HepG2 (cell line): ENCODE results near the gene ATP2B3. TPM values are rescaled to one million over a fixed set of nuclear protein-coding genes. Genes with fewer than 3 reads are reported as not detected.

Source experiments
- ATAC-seq: fragments of 200-7000 bp; cut with Tn5 transposase; 3 replicates; pipeline ENCODE4 v1.9.1; 2020; ENCODE audit warnings: mild to moderate bottlenecking, moderate library complexity
- BruUV-seq: library from RNA; stranded (reverse); fragments of 400-500 nt; replicated peaks from 2 replicates; lab custom pipeline; 2021; lab: Mats Ljungman, UMichigan
- CTCF ChIA-PET: fragments of 300-600 bp; formaldehyde crosslinking; extraction: SDS; loops from one replicate; lab custom pipeline; 2021; ENCODE audit warnings: low total read pairs, inconsistent platforms, low intra/inter-chr PET ratio; lab: Yijun Ruan, JAX
- POLR2A ChIA-PET: fragments of 350-600 bp; sonication (Branson Sonifier 250); formaldehyde crosslinking; loops from one replicate; lab custom pipeline; 2020; ENCODE audit warnings: antibody characterized with exemption, inconsistent platforms; lab: Yijun Ruan, JAX
- DNase-seq: peaks from one replicate; pipeline ENCODE4 v3.0.0-alpha.2; 2015; ENCODE audit warnings: low spot score
- FAIRE-seq: peaks from 3 replicates; lab custom pipeline; 2011; peaks lifted over from hg19 to GRCh38; lab: Jason Lieb, UNC
- H2AFZ ChIP-seq: one replicate; pipeline ENCODE4 v1.6.1; 2011; ENCODE audit warnings: low read length, inconsistent platforms
- H3K27ac ChIP-seq: fragments of 300-600 bp; 3 replicates; pipeline ENCODE4 v1.8.0; 2011; ENCODE audit warnings: mixed run types, mild to moderate bottlenecking, mixed read lengths, low read length, inconsistent platforms; ENCODE audit not compliant: insufficient read depth; ENCODE audit errors: extremely low read length
- H3K27me3 ChIP-seq, 2 experiments: fragments of 200-600 bp in 1 of 2; 2 replicates in 1 of 2; 3 replicates in 1 of 2; pipeline versions ENCODE4 v1.6.0 to v1.8.0; 2011; ENCODE audit warnings: low read length in 2 of 2, mild to moderate bottlenecking in 2 of 2, moderate library complexity in 2 of 2, inconsistent platforms in 1 of 2; ENCODE audit not compliant: insufficient read depth in 2 of 2, control insufficient read depth in 1 of 2
- H3K36me3 ChIP-seq, 2 experiments: fragments of 200-600 bp in 1 of 2; replicated peaks in 1 of 2; 2 replicates in 1 of 2; 3 replicates in 1 of 2; pipeline versions ENCODE4 v1.5.1 to v1.8.0; 2011; ENCODE audit warnings: low read length in 2 of 2, inconsistent platforms in 1 of 2; ENCODE audit not compliant: insufficient read depth in 2 of 2, control insufficient read depth in 1 of 2
- H3K4me1 ChIP-seq: 2 replicates; pipeline ENCODE4 v1.5.1; 2012; ENCODE audit warnings: low read length, inconsistent platforms; ENCODE audit not compliant: insufficient read depth
- H3K4me2 ChIP-seq: 2 replicates; pipeline ENCODE4 v1.6.0; 2011; ENCODE audit warnings: low read depth, low read length, inconsistent platforms
- H3K4me3 ChIP-seq, 3 experiments: fragments of 200-600 bp in 1 of 3; sonication (generic), shearing (Covaris generic) in 1 of 3; replicated peaks in 1 of 3; 2 replicates each; pipeline ENCODE4 v1.5.1; 2011 to 2016; ENCODE audit warnings: low read length in 3 of 3, inconsistent platforms in 2 of 3, low read depth in 2 of 3, mild to moderate bottlenecking in 2 of 3, control low read depth in 1 of 3, mixed read lengths in 1 of 3; ENCODE audit not compliant: insufficient read depth in 1 of 3
- H3K79me2 ChIP-seq: one replicate; pipeline ENCODE4 v1.6.1; 2011; ENCODE audit warnings: low read length, inconsistent platforms; ENCODE audit not compliant: insufficient read depth
- H3K9ac ChIP-seq: 2 replicates; pipeline ENCODE4 v1.6.0; 2011; ENCODE audit warnings: mild to moderate bottlenecking, low read depth, low read length, inconsistent platforms; ENCODE audit not compliant: insufficient read depth
- H3K9me3 ChIP-seq: 2 replicates; pipeline ENCODE4 v1.5.1; 2012; ENCODE audit warnings: mild to moderate bottlenecking, low read length
- H4K20me1 ChIP-seq: 2 replicates; pipeline ENCODE4 v1.6.0; 2011; ENCODE audit warnings: inconsistent platforms, mild to moderate bottlenecking, low read length, moderate library complexity; ENCODE audit not compliant: insufficient read depth
- CBX5 ChIP-seq: sonication (generic); formaldehyde crosslinking; IDR thresholded peaks from 2 replicates; pipeline ENCODE4 v1.4.0; 2020; ENCODE audit warnings: missing genetic modification reagents, borderline replicate concordance
- CCDC6 ChIP-seq: sonication (generic); formaldehyde crosslinking; IDR thresholded peaks from 2 replicates; pipeline ENCODE4 v1.8.1; 2022; ENCODE audit warnings: mild to moderate bottlenecking, missing genetic modification reagents, moderate library complexity
- KLF11 ChIP-seq: IDR thresholded peaks from 2 replicates; pipeline ENCODE4 v1.6.1; 2016; ENCODE audit warnings: missing compliant biosample characterization
- NFE2L1 ChIP-seq: sonication (generic); formaldehyde crosslinking; IDR thresholded peaks from 2 replicates; pipeline ENCODE4 v1.4.0; 2020; ENCODE audit warnings: missing genetic modification reagents, mild to moderate bottlenecking, borderline replicate concordance
- POLR2A ChIP-seq, 2 experiments: IDR thresholded peaks; 2 replicates each; pipeline ENCODE4 v1.6.1; 2011; ENCODE audit warnings: low read depth in 2 of 2, low read length in 2 of 2, mild to moderate bottlenecking in 1 of 2, moderate library complexity in 1 of 2; ENCODE audit not compliant: insufficient read depth in 1 of 2
- SRSF4 ChIP-seq: fragments of 200-400 bp; formaldehyde crosslinking; IDR thresholded peaks from one replicate; pipeline ENCODE4 v1.6.1; 2018; ENCODE audit warnings: mild to moderate bottlenecking, low read depth, low read length, moderate library complexity; ENCODE audit not compliant: poor library complexity, severe bottlenecking
- ZNF543 ChIP-seq: sonication (generic); formaldehyde crosslinking; IDR thresholded peaks from 2 replicates; pipeline ENCODE4 v1.4.0; 2020; ENCODE audit warnings: mild to moderate bottlenecking, missing genetic modification reagents
- ZNF674 ChIP-seq: sonication (generic); formaldehyde crosslinking; IDR thresholded peaks from 2 replicates; pipeline ENCODE4 v1.5.0; 2020; ENCODE audit warnings: low read depth, mild to moderate bottlenecking, missing genetic modification reagents
- WGBS: methylation state at CpG from one replicate; pipeline ENCODE4 v1.1.6; 2017; ENCODE audit warnings: low lambda C conversion rate; 5-methylcytosine and 5-hydroxymethylcytosine counted together
- in situ Hi-C: cut with HindIII; loops from 2 replicates; pipeline ENCODE4 v1.10.0; 2017; ENCODE audit warnings: low pct_unique_long_range_greater_than_20kb; ENCODE audit not compliant: extremely low pct_ligation_motif_present
- intact Hi-C: fragments of 100-400 bp; cut with micrococcal nuclease; formaldehyde crosslinking; loops from one replicate; pipeline ENCODE4 v1.10.0; 2022; ENCODE audit not compliant: unreplicated experiment
- polyA plus RNA-seq, 8 experiments: library from polyadenylated mRNA; depleted of rRNA in 3 of 8; stranded (reverse) in 7 of 8; unstranded in 1 of 8; fragments of >200 nt; fragmentation: Illumina TruSeq in 4 of 8; extraction: Trizol in 4 of 8; gene quantifications; 2 replicates each; pipeline versions ENCODE4 v1.2.1 to v1.2.3, GENCODE V29; 2011 to 2016; ENCODE audit warnings: low read depth in 4 of 8, missing spikeins in 1 of 8, mixed read lengths in 1 of 8; ENCODE audit not compliant: insufficient read depth in 1 of 8
- total RNA-seq, 5 experiments: library from RNA; depleted of rRNA; stranded (reverse); fragments of >200 nt; fragmentation: Illumina TruSeq; extraction: Trizol; gene quantifications; 2 replicates each; pipeline ENCODE4 v1.2.3, GENCODE V29; 2016; ENCODE audit warnings: low read depth in 1 of 5
- TF ChIP-seq, protein P1 (sequence below): sonication (generic); formaldehyde crosslinking; IDR thresholded peaks from 2 replicates; pipeline ENCODE4 v1.4.0; 2020; ENCODE audit warnings: missing genetic modification reagents
- TF ChIP-seq, protein P2 (sequence below): sonication (generic); formaldehyde crosslinking; IDR thresholded peaks from 2 replicates; pipeline ENCODE4 v1.5.0; 2020; ENCODE audit warnings: mild to moderate bottlenecking, missing genetic modification reagents, borderline replicate concordance
- TF ChIP-seq, protein P3 (sequence below): IDR thresholded peaks from 2 replicates; pipeline ENCODE4 v1.6.1; 2016; ENCODE audit warnings: missing compliant biosample characterization, missing genetic modification reagents, borderline replicate concordance

Gene ATP2B3
- total and polyA plus RNA-seq, 2 of the 13 experiments (the other 11 are each of a cell fraction or from before 2014, with no cell fraction given): not detected

DNA sequence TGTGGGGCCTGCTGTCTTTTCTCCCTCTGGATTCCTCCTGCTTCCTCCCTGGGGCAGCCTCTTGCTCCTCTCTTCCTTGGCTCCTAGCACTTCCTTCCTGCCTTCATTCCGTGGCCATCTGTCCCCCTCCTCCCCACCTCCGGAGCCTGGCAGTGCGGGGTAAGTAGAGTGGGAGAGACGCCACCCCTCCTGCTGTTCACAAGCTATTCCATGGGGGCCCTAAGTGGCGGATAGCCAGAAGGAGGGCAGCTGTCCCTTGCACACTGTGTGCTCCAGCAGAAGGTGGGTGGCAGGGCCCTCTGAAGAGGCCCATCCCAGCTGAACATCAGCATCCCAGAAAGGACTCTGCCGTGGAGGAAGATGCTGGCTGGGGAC, 54.1 kb downstream of the ATP2B3 start (continued):
- TF ChIP-seq, protein P1, sequence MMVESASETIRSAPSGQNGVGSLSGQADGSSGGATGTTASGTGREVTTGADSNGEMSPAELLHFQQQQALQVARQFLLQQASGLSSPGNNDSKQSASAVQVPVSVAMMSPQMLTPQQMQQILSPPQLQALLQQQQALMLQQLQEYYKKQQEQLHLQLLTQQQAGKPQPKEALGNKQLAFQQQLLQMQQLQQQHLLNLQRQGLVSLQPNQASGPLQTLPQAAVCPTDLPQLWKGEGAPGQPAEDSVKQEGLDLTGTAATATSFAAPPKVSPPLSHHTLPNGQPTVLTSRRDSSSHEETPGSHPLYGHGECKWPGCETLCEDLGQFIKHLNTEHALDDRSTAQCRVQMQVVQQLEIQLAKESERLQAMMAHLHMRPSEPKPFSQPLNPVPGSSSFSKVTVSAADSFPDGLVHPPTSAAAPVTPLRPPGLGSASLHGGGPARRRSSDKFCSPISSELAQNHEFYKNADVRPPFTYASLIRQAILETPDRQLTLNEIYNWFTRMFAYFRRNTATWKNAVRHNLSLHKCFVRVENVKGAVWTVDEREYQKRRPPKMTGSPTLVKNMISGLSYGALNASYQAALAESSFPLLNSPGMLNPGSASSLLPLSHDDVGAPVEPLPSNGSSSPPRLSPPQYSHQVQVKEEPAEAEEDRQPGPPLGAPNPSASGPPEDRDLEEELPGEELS (CRISPR knock-in tag): no peak
- TF ChIP-seq KLF11 (CRISPR knock-in tag): no peak
- no peak for TF ChIP-seq SRSF4
- no peak for TF ChIP-seq POLR2A (IDR thresholded peaks at IDR 0.05; ENCODE audit: insufficient read depth in 1 of 2, low read depth in 2 of 2, low read length in 2 of 2)
- TF ChIP-seq ZNF543 (CRISPR knock-in tag): no peak
- TF ChIP-seq, protein P2, sequence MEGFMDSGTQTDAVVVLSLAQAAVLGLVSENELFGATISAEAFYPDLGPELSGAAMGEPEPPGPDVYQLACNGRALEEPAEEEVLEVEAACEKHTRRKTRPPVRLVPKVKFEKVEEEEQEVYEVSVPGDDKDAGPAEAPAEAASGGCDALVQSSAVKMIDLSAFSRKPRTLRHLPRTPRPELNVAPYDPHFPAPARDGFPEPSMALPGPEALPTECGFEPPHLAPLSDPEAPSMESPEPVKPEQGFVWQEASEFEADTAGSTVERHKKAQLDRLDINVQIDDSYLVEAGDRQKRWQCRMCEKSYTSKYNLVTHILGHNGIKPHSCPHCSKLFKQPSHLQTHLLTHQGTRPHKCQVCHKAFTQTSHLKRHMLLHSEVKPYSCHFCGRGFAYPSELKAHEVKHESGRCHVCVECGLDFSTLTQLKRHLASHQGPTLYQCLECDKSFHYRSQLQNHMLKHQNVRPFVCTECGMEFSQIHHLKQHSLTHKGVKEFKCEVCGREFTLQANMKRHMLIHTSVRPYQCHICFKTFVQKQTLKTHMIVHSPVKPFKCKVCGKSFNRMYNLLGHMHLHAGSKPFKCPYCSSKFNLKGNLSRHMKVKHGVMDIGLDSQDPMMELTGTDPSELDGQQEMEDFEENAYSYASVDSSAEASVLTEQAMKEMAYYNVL (CRISPR knock-in tag): no peak
- TF ChIP-seq, protein P3, sequence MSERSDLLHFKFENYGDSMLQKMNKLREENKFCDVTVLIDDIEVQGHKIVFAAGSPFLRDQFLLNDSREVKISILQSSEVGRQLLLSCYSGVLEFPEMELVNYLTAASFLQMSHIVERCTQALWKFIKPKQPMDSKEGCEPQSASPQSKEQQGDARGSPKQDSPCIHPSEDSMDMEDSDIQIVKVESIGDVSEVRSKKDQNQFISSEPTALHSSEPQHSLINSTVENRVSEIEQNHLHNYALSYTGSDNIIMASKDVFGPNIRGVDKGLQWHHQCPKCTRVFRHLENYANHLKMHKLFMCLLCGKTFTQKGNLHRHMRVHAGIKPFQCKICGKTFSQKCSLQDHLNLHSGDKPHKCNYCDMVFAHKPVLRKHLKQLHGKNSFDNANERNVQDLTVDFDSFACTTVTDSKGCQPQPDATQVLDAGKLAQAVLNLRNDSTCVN: no peak
- no peak for TF ChIP-seq CBX5 (CRISPR knock-in tag)

- H3K4me3 ChIP-seq: no peak overlapping the region
- ChIA-PET POLR2A (no interaction called here), CTCF (no interaction called here)
- intact Hi-C loops: no loop called here
- H3K9me3 ChIP-seq: no peaks in the 10 kb centered on the region
- peaks cover 4 to 31% of the 10 kb centered on the region in 2 experiments; a peak in 3 of 5 replicates for H3K27me3 ChIP-seq
- ATAC-seq (no peak), FAIRE-seq (no peak), DNase-seq (no peak)
- no CpG with 5 or more reads among the region's 10 CpGs for WGBS
- H3K27ac ChIP-seq: no peak overlapping the region
- TF ChIP-seq CCDC6 (CRISPR knock-in tag) (no peak), ZNF674 (CRISPR knock-in tag) (no peak), NFE2L1 (CRISPR knock-in tag) (no peak)
- TF ChIP-seq, all 625 proteins: peak for 0
- Histone ChIP-seq H4K20me1 (no peaks in the 10 kb centered on the region), H3K4me1 (0 out of 2 replicates have a peak, but pooled peaks cover 8% of the 10 kb centered on the region), H2AFZ (no peak overlapping the region), H3K79me2 (no peaks in the 10 kb centered on the region), H3K9ac (no peak overlapping the region), H3K4me2 (no peak overlapping the region), H3K36me3 (no peaks in the 10 kb centered on the region)
- no TSS peak for BruUV-seq
- in situ Hi-C loops: no loop called here
These were observed 55.2 kb downstream of the ATP2B3 start for GRCh38 chrX:153572601-153573000.
